ENCODE results near the gene EXD3.
"Not testable (repeated sequence)": the region's sequence is repeated elsewhere in the genome, so short reads cannot be mapped to it uniquely, and the experiment has no call there.

Gene EXD3

DNA sequence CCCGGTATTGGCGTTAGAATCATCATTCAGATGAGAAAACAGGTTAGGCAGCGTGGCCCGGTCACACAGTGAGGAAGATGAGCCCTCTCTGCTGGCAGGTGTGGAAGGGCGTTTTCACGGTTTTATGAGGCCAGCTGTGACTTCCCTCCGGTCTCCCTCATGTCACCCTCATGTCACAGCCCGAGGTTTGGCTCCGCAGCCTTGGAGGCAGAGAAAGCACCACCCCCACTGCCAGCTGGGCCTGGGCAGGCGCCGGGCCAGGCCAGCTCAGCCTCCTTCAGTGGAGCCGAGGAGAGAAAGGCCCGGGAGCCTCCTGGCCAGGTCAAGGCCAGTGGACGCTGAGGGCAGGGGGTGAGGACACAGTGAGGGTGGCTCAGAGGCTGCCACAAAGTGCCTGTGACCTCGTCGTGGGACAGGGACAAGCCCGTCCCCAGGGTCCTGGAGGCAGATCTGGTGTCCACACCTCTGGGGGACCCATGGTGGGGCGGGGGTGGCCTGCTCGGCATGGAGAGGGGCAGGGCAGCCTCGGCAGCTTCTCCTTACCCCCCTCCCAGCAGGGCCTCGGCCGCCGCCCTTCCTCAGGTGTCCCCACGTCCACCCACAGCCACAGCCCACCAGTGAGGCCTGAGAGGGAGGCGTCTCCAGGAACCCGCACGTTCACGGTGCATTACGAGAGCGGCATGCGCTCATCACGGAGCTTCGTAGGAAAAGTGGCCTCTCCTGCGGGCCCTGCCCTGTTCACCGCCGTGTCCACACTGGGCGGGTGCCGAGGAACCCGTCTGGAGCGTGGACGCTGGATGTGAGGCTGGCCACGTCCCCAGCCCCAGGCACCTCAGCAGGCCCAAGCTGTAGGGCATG lies 32.2 kb downstream of the EXD3 start:
- DNase-seq = no peak

DNA sequence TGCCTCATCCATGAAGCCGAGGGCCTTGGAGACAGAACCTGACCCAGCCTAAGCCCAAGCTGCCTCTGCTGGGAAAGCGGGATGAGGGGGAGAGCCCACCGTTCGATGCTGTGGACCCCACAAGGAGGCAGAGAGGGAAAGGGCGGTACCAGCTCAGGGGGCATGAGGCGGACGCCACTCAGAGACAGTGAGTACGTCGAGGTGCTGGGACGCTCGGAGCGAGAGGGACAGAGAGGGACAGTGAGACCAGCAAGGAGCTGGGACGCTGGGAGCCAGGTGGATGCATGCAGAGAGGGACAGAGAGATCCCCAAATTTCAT lies 33.6 kb downstream of the EXD3 start:
- no peak for DNase-seq

DNA sequence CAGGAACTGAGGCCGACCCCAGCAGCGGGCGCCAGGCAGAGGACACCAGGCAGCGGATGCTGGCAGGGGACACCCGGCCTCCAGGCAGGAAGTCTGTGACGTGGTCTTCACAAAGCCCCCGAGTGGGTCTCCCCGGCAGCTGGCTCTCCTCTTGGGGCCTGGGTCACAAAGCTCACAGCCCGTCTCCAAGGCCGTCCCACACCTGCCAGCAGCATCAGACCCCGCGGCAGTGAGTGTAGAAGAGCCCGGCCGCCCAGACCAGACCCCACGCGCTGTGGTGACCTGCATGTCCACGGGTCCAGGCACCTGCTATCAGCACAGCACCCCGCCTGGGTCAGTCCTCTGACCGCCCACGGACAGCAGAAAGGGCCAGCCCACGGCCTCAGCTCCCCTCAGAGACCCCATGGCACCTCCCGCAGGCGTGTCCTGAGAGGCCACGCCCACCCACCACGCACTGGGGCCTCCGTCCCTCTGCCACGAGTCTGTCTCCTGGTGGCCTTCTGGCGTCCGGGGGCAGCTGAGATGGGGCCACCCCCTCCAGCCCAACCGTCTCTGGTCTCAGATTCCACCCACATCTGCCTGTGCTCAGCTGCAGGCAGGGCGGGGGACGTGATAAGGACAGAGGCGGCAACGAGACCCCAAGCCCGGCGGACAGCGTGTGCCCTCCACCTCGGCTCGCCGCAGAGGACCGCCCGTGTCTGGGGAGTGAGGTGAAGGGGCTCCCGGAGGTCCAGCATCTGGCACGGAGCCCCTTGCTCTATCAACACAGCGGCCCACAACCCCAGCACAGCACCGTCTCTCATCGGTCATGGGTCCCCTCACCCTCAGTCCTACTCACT lies 34.2 kb downstream of the EXD3 start:
- no peak for DNase-seq

DNA sequence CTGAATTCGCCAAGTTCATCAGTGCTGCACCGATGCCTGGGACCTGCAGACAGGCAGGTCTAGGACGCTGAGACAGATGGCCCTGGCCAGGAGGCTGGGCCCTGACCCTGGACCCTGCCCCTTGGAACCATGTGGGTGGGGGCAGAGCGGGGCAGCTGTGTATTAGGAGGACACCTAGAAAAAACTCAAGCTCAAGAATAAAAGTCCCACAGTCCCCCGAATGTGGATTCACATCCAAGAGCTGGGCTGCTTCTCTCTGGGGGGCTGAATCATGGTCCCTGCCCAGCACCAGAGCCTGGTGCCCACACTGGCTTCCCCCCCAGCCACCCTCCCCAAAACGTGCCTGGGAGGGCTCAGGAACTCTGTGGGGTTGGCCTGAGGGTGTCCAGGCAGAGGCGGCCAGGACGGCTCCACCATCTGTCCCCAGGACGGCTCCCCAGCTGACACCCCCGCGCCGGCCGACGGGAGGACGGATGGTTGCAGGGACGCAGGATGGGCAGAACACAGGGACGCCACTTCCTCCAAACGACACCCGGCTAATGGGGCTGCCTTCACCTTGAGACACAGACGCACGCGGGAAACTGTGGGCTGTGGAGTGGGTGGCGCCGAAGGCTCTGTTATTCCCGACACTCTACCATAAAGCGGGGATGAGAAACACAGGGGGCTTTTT lies 34.9 kb downstream of the EXD3 start:
- DNase-seq = no peak

DNA sequence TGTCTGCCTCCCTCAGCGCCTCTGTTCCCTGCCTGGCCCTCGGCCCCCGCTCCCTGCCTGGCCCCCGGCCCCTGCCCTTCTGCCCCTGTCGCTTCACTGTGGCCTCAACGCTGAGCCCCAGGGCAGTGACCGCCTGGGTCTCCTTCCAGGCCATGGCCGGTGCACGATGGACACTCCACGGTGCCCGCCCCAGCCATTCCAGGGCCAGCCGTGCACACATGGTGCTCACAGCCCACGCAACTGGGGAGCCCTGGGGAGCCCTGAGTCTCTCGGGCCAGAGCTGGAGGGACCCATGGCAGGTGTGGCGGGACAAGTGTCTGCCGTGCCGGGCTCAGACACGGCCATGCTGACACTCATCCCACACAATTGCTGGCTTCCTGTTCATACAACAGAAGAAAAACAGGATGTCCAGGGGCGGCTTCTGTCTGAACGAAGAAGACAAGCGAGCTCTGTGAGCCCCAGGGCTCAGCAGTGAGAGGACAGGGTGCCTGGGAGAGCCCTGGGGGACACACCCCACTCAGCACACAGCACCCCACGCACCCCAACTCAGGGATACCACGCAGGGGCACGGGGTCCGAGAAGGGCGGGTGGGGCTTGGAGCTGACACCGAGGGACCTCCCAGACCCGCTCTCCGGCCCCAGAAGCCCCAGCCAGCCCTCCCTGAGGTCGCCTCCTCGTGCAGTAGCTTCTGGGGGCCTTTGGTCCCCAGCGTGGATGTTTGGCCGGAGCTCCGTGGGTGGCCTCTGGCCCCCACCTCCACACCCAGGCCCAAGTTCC lies 35.7 kb downstream of the EXD3 start:
- DNase-seq = no peak

DNA sequence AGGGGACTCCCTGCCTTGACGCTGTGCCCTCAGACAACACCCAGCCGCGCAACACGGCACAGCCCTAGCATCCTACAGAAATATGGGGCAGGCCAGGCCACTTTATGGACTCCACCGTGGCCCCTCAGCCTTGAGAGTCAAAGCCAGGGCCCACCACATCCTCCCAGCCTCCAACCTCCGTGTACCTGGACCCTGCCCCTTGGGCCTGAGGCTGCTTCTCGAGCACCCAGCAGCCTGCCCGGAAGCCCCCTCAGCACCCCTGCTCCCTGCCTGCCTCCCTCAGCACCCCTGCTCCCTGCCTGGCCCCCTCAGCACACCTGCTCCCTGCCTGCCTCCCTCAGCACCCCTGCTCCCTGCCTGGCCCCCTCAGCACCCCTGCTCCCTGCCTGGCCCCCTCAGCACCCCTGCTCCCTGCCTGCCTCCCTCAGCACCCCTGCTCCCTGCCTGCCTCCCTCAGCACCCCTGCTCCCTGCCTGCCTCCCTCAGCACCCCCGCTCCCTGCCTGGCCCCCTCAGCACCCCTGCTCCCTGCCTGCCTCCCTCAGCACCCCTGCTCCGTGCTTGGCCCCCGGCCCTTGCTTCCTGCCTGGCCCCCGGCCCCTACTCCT lies 36.4 kb downstream of the EXD3 start:
- not testable (repeated sequence) for DNase-seq

- DNase-seq = no peak
Measured at GRCh38 chr9:137385061-137385655, 37.8 kb downstream of the EXD3 start.

- DNase-seq = no peak
Measured at GRCh38 chr9:137383784-137384756, 38.9 kb downstream of the EXD3 start.

GRCh38 chr9:137383081-137383783 lies 39.7 kb downstream of the EXD3 start:
- DNase-seq = no peak

DNA sequence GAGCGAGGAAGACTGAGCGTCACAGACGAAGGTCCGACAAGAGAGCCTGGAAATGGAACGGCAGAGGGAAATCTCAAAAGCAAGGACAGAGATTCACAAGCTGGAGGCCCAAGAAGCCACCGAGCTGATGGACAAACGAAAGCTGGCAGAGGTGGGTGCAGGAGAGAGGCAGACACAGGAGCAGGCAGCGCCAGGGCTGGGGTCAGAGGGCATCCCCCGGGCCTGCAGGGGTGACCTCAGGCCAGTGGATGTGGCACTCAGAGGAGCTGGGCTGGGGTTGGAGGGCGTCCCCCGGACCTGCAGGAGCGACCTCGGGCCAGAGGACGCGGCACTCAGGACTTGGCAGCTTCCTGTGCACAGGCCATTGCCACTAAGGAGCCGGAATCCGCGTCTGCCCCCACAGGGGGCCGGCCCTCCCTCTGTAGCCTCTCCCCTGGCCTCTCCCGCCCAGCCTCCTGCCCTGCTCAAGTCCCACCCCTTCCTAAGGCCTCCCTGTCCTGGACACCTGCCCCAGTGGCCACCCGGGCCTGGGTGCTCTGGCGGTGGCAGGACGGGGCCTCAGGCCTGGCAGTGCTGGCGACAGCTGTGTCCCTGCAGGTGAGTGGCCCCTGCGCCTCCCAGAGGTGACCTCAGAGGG lies 40.4 kb downstream of the EXD3 start:
- DNase-seq = no peak

DNA sequence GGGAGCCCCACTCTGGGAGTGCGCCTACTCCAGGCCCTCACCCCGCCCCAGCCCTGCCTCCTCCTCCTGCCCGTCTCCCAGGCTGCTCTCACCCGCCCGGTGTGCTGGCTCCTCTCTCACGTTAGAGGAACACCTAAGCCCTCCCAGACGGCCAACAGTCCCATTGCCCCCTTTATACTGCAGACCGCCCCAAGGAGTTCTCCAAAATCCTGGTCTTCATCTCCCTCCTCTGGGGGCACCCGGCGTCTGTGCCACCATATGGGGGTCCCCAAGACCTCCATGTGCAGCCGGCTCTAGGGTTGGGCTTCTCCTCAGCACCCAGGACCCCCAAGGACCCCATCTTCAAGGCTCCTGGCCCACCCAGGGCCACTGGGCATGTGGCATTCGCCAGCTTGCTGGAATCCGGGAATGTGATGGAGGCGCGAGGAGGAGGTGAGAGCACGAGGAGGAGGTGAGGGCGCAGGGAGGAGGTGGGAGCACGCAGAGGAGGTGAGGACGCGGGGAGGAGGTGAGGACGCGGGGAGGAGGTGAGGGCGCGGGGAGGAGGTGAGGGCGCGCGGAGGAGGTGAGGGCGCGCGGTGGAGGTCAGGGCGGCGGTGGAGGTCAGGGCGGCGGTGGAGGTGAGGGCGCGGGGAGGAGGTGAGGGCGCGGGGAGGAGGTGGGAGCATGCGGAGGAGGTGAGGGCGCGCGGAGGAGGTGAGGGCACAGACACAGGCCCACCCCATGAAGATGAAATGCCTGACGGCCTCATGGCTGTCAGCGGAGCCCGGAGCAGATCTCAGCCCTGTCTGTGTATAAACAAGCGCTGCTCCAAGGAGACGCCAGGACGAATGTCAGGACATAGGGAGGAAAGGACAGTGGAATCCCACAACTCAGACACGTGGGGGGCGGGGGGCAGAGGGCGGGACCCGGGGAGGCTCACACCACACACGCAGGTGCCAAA lies 41.2 kb downstream of the EXD3 start:
- no peak for DNase-seq

- DNase-seq = no peak
Measured at GRCh38 chr9:137380606-137381005, 42.4 kb downstream of the EXD3 start.

GRCh38 chr9:137380171-137380570 lies 42.8 kb downstream of the EXD3 start:
- no peak for DNase-seq

DNA sequence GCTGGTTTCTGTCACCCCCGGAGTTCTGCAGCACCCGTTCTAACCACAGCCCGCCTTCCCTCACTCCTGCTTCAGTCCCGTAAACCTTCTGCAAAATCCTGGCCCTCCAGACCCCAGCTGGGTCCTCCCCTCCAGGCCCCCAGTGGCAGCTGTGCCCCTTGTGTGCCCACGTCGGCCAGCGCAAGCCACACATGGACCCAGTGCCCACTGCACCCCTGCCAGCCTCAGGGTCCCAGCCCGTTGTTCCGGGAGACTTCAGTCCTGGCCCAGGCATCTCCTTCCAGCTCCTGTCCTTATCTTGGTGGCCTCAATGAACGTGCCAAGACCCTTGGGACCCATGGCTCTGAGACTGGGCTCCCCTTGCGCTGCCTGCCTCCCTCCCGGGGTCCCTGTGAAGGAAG lies 43.2 kb downstream of the EXD3 start:
- DNase-seq = no peak

- not testable (repeated sequence) for DNase-seq
Measured at GRCh38 chr9:137378688-137379410, 44.1 kb downstream of the EXD3 start.

GRCh38 chr9:137376386-137376785 lies 46.6 kb downstream of the EXD3 start:
- no peak for DNase-seq

GRCh38 chr9:137375321-137376058 lies 47.5 kb downstream of the EXD3 start:
- no peak for DNase-seq

Data from NCI-H1436 (cell line).